Transverse colon (tissue), 4 donors: ENCODE measurements around the gene MBNL2.

Experiments used
- CTCF ChIP-seq, 5 experiments: fragments of 200-600 bp in 3 of 5; fragments of 450-650 bp in 2 of 5; sonication (generic) in 3 of 5; IDR thresholded peaks; 1 replicate in 2 of 5; 2 replicates in 3 of 5; pipeline ENCODE4 v1.5.1; 2016 to 2017; ENCODE audit warnings: antibody characterized with exemption in 5 of 5, inconsistent platforms in 3 of 5, mild to moderate bottlenecking in 2 of 5, moderate library complexity in 1 of 5
- EP300 ChIP-seq: sonication (generic); formaldehyde crosslinking; IDR thresholded peaks from one replicate; pipeline ENCODE4 v1.6.1; 2017; ENCODE audit warnings: antibody characterized with exemption, low read depth
- POLR2A ChIP-seq: fragments of 450-650 bp; IDR thresholded peaks from one replicate; pipeline ENCODE4 v1.6.1; 2016; ENCODE audit warnings: antibody characterized with exemption, mild to moderate bottlenecking, moderate library complexity
- POLR2AphosphoS5 ChIP-seq, 3 donors: sonication (generic); formaldehyde crosslinking; IDR thresholded peaks; one replicate each; pipeline ENCODE4 v1.6.1; 2016; ENCODE audit warnings: antibody characterized with exemption in 3 of 3

DNA sequence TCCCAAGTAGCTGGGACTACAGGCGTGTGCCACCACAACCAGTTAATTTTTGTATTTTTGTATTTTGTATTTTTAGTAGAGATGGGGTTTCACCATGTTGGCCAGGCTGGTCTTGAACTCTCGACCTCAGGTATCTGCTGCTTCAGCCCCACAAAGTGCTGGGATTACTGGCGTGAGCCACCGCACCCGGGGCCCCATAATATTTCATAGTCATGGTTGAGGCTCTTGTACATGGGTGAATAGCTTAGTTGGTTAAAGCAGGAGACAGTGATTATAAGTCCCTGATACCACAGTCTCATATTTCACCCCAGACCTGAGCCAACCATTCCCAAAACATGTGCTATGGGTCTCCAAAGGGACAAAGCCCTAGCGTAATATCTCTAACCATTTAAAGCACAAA is 26.1 kb downstream of the MBNL2 start:
- TF ChIP-seq CTCF (IDR thresholded peaks at IDR 0.05) (no peak), POLR2A (no peak), EP300 (no peak), POLR2AphosphoS5 (IDR thresholded peaks at IDR 0.05) (no peak)
